Lung (tissue), 12 donors: ENCODE results near the gene KCNC1. TPM values are rescaled to one million over a fixed set of nuclear protein-coding genes. Genes with fewer than 3 reads are reported as not detected.

Experiments used
- ATAC-seq: fragments of 200-7000 bp; cut with Tn5 transposase; one replicate; pipeline ENCODE4 v1.9.1; 2020; ENCODE audit warnings: moderate number of reproducible peaks; ENCODE audit not compliant: insufficient read depth, low FRiP score
- DNase-seq, 3 donors: peaks; one replicate each; pipeline ENCODE4 v3.0.0-alpha.2; 2013 to 2017
- H3K27ac ChIP-seq, 2 donors: one replicate each; pipeline ENCODE4 v1.5.1; 2013; ENCODE audit warnings: mild to moderate bottlenecking in 2 of 2, moderate library complexity in 2 of 2, control low read depth in 1 of 2, inconsistent platforms in 1 of 2, low read depth in 1 of 2, low read length in 1 of 2
- H3K27me3 ChIP-seq, 3 donors: one replicate each; pipeline ENCODE4 v1.5.1; 2013; ENCODE audit warnings: low read length in 2 of 3; ENCODE audit not compliant: control insufficient read depth in 3 of 3, insufficient read depth in 3 of 3
- H3K36me3 ChIP-seq, 4 donors: one replicate each; pipeline ENCODE4 v1.5.1; 2013; ENCODE audit warnings: low read length in 4 of 4, mild to moderate bottlenecking in 1 of 4, moderate library complexity in 1 of 4; ENCODE audit not compliant: control insufficient read depth in 4 of 4, insufficient read depth in 4 of 4
- H3K4me1 ChIP-seq, 5 donors: one replicate each; pipeline ENCODE4 v1.5.1; 2013; ENCODE audit warnings: low read length in 5 of 5, mild to moderate bottlenecking in 2 of 5, moderate library complexity in 1 of 5; ENCODE audit not compliant: control insufficient read depth in 5 of 5, insufficient read depth in 5 of 5
- H3K4me3 ChIP-seq: one replicate; pipeline ENCODE4 v1.5.1; 2013; ENCODE audit warnings: mild to moderate bottlenecking, control low read depth, moderate library complexity
- H3K9ac ChIP-seq, 2 donors: one replicate each; pipeline ENCODE4 v1.5.1; 2013; ENCODE audit warnings: low read length in 2 of 2, control low read depth in 1 of 2; ENCODE audit not compliant: insufficient read depth in 1 of 2
- H3K9me3 ChIP-seq, 4 donors: one replicate each; pipeline ENCODE4 v1.5.1; 2013; ENCODE audit warnings: low read length in 3 of 4, mild to moderate bottlenecking in 1 of 4, moderate library complexity in 1 of 4; ENCODE audit not compliant: control insufficient read depth in 4 of 4, insufficient read depth in 3 of 4
- WGBS, 2 donors: extraction: QIAGEN DNeasy Blood & Tissue Kit; methylation state at CpG; one replicate each; pipeline ENCODE4 v1.1.7; 2013; 5-methylcytosine and 5-hydroxymethylcytosine counted together
- polyA plus RNA-seq, 2 donors: library from polyadenylated mRNA; stranded (reverse); fragments of 200-250 nt; gene quantifications; one replicate each; pipeline ENCODE4 v1.2.1, GENCODE V29; 2013
- total RNA-seq, 2 donors: library from RNA; depleted of rRNA in 1 of 2; stranded (reverse); fragments of >200 nt in 1 of 2; gene quantifications; one replicate each; pipeline ENCODE4 v1.2.1, GENCODE V29; 2014 to 2021
- TF ChIP-seq, protein P1 (sequence below): IDR thresholded peaks from 2 replicates; pipeline ENCODE4 v1.5.1; 2012; ENCODE audit warnings: mild to moderate bottlenecking; ENCODE audit errors: control extremely low read depth, extremely low read depth
- donor health status: control.
- donor health status: control.
- donor health status: Bipolar disorder and iron deficiency.
- donor health status: healthy.
- donor health status: DM: yes; HTN: yes; CAD: no.

KCNC1 gene
- total and polyA plus RNA-seq, 4 donors, result 0.01 TPM; not detected in 3

DNA sequence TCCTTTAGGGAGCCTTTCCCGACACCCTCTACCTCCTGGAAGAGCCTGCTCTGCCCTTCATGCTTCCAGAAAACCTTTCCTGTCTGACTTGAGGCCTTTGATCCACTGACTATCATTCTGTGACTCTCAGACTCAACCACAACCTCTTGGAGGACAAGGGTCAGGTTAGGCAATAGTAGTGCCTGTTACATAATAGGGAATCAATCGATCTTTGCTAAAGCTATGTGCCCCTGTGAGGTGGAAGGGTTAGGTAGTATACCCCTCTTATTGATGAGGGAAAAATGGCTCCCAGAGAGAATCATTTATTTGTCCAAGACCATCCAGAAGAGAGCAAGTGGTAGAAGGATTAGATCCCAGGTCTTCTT is 16.2 kb downstream of the KCNC1 start:
- H3K36me3 ChIP-seq, result no peaks in the 10 kb centered on the region
- no peak overlapping the region for H3K27ac ChIP-seq
- H3K9ac ChIP-seq, result no peak overlapping the region
- H3K27me3 ChIP-seq, result peaks cover 0 to 5% (median 0%) of the 10 kb centered on the region in 3 donors
- H3K4me3 ChIP-seq, result no peak overlapping the region
- 50 to 66% methylated on average over 2 of the region's 2 CpGs for WGBS, 2 donors
- H3K4me1 ChIP-seq, result no peaks in the 10 kb centered on the region
- no peak for DNase-seq
- peaks cover 0 to 2% (median 0%) of the 10 kb centered on the region in 4 donors for H3K9me3 ChIP-seq
- no peak for ATAC-seq
- TF ChIP-seq, protein P1, sequence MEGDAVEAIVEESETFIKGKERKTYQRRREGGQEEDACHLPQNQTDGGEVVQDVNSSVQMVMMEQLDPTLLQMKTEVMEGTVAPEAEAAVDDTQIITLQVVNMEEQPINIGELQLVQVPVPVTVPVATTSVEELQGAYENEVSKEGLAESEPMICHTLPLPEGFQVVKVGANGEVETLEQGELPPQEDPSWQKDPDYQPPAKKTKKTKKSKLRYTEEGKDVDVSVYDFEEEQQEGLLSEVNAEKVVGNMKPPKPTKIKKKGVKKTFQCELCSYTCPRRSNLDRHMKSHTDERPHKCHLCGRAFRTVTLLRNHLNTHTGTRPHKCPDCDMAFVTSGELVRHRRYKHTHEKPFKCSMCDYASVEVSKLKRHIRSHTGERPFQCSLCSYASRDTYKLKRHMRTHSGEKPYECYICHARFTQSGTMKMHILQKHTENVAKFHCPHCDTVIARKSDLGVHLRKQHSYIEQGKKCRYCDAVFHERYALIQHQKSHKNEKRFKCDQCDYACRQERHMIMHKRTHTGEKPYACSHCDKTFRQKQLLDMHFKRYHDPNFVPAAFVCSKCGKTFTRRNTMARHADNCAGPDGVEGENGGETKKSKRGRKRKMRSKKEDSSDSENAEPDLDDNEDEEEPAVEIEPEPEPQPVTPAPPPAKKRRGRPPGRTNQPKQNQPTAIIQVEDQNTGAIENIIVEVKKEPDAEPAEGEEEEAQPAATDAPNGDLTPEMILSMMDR, result no peak

- ATAC-seq (no peak), DNase-seq (peak in 1 of 3 donors; percentile 12)
- TF ChIP-seq, protein P1, result no peak
- Histone ChIP-seq H3K36me3 (no peaks in the 10 kb centered on the region), H3K4me1 (no peaks in the 10 kb centered on the region), H3K27ac (no peak overlapping the region), H3K27me3 (peaks cover 0 to 5% (median 0%) of the 10 kb centered on the region in 3 donors), H3K9me3 (peaks cover 0 to 2% (median 0%) of the 10 kb centered on the region in 4 donors), H3K4me3 (no peak overlapping the region), H3K9ac (no peak overlapping the region)
- WGBS, 2 donors, result 64 to 65% methylated on average over 2 of the region's 2 CpGs
Measured at GRCh38 chr11:17751558-17751957, 17.0 kb downstream of the KCNC1 start.

- TF ChIP-seq, protein P1, result no peak
- H3K27me3 ChIP-seq, result peaks cover 0 to 5% (median 0%) of the 10 kb centered on the region in 3 donors
- DNase-seq (no peak), ATAC-seq (no peak)
- H3K9me3 ChIP-seq, result peaks cover 0 to 2% (median 0%) of the 10 kb centered on the region in 4 donors
- H3K27ac ChIP-seq, result no peak overlapping the region
- H3K4me1 ChIP-seq, result no peaks in the 10 kb centered on the region
- no peak overlapping the region for H3K9ac ChIP-seq
- H3K4me3 ChIP-seq, result no peak overlapping the region
- WGBS, 2 donors, result 65 to 75% methylated on average over 7 of the region's 7 CpGs
- no peaks in the 10 kb centered on the region for H3K36me3 ChIP-seq
Measured at GRCh38 chr11:17752144-17752543, 17.6 kb downstream of the KCNC1 start.

GRCh38 chr11:17753153-17753552 is 18.6 kb downstream of the KCNC1 start:
- DNase-seq, result no peak

More at GRCh38 chr11:17753153-17753552, 18.6 kb downstream of the KCNC1 start:
- 62 to 70% methylated on average over 5 of the region's 5 CpGs for WGBS, 2 donors
- TF ChIP-seq, protein P1, result no peak
- H3K4me1 ChIP-seq, result no peaks in the 10 kb centered on the region
- H3K36me3 ChIP-seq, result no peaks in the 10 kb centered on the region
- no peak overlapping the region for H3K27ac ChIP-seq
- H3K4me3 ChIP-seq, result no peak overlapping the region
- no peaks in the 10 kb centered on the region for H3K9me3 ChIP-seq
- H3K9ac ChIP-seq, result no peak overlapping the region
- no peak for ATAC-seq
- H3K27me3 ChIP-seq, result peaks cover 0 to 5% (median 0%) of the 10 kb centered on the region in 3 donors
